Smooth muscle cell (in vitro differentiated cells): Measurements from ENCODE around the gene NOSTRIN. TPM values are rescaled to one million over a fixed set of nuclear protein-coding genes. Genes with fewer than 3 reads are reported as not detected.

Experiments used
- DNase-seq: peaks from one replicate; lab custom pipeline; 2025; ENCODE audit not compliant: unreplicated experiment; lab: John Stamatoyannopoulos, UW
- H2AFZ ChIP-seq: fragments of 200-600 bp; sonication (generic); 2 replicates; pipeline ENCODE4 v1.6.0; 2016; ENCODE audit warnings: antibody characterized with exemption, low read depth, mild to moderate bottlenecking
- H3F3A ChIP-seq: fragments of 200-600 bp; sonication (generic); 2 replicates; pipeline ENCODE4 v1.6.0; 2017; ENCODE audit warnings: antibody characterized with exemption, low read depth
- H3K27ac ChIP-seq: fragments of 200-600 bp; sonication (generic); 2 replicates; pipeline ENCODE4 v1.5.1; 2016; ENCODE audit warnings: low read depth, mild to moderate bottlenecking
- H3K27me3 ChIP-seq: fragments of 200-600 bp; sonication (generic); 2 replicates; pipeline ENCODE4 v1.6.1; 2016; ENCODE audit warnings: low read depth, mild to moderate bottlenecking
- H3K36me3 ChIP-seq: fragments of 200-600 bp; sonication (generic); 2 replicates; pipeline ENCODE4 v1.5.1; 2016; ENCODE audit warnings: low read depth
- H3K4me1 ChIP-seq: fragments of 200-600 bp; sonication (generic); 2 replicates; pipeline ENCODE4 v1.5.1; 2016; ENCODE audit warnings: low read depth
- H3K4me2 ChIP-seq: fragments of 200-600 bp; sonication (generic); 2 replicates; pipeline ENCODE4 v1.6.0; 2016; ENCODE audit warnings: mild to moderate bottlenecking
- H3K4me3 ChIP-seq: fragments of 200-600 bp; sonication (generic); 2 replicates; pipeline ENCODE4 v1.5.1; 2016; ENCODE audit warnings: mild to moderate bottlenecking
- H3K79me2 ChIP-seq: fragments of 200-600 bp; sonication (generic); 2 replicates; pipeline ENCODE4 v1.6.0; 2016; ENCODE audit warnings: low read depth, mild to moderate bottlenecking
- H3K9ac ChIP-seq: fragments of 200-600 bp; sonication (generic); 2 replicates; pipeline ENCODE4 v1.6.0; 2016; ENCODE audit warnings: low read depth
- H3K9me3 ChIP-seq: fragments of 200-600 bp; sonication (generic); replicated peaks from 2 replicates; pipeline ENCODE4 v1.5.1; 2016; ENCODE audit warnings: low read depth
- H4K20me1 ChIP-seq: fragments of 200-600 bp; sonication (generic); 2 replicates; pipeline ENCODE4 v1.6.0; 2016; ENCODE audit warnings: low read depth
- CTCF ChIP-seq: fragments of 200-600 bp; sonication (generic); IDR thresholded peaks from 2 replicates; pipeline ENCODE4 v1.5.1; 2017; ENCODE audit warnings: borderline replicate concordance, mild to moderate bottlenecking, antibody characterized with exemption; ENCODE audit not compliant: insufficient read depth, poor library complexity, severe bottlenecking
- WGBS: methylation state at CpG from one replicate; pipeline ENCODE4 v1.1.7; 2016; ENCODE audit warnings: low lambda C conversion rate; 5-methylcytosine and 5-hydroxymethylcytosine counted together
- polyA plus RNA-seq: library from polyadenylated mRNA; unstranded; fragments of >200 nt; fragmentation: Nextera tagmentation; extraction: Ambion mirVana; gene quantifications from 2 replicates; pipeline ENCODE4 v1.2.1, GENCODE V29; 2016
- total RNA-seq: library from RNA; depleted of rRNA; stranded (reverse); fragments of >200 nt; gene quantifications from 2 replicates; pipeline ENCODE4 v1.2.3, GENCODE V29; 2014

Gene NOSTRIN
- total and polyA plus RNA-seq, 2 experiments from 2014 or later: 0.10 TPM; not detected in 1

- Histone ChIP-seq H3K27ac (no peak overlapping the region), H3F3A (no peaks in the 10 kb centered on the region), H3K9me3 (no peaks in the 10 kb centered on the region), H3K4me3 (no peak overlapping the region), H3K79me2 (no peaks in the 10 kb centered on the region), H2AFZ (no peak overlapping the region), H3K4me1 (no peaks in the 10 kb centered on the region), H3K4me2 (no peak overlapping the region), H3K36me3 (no peaks in the 10 kb centered on the region), H3K9ac (no peak overlapping the region), H4K20me1 (no peaks in the 10 kb centered on the region), H3K27me3 (no peaks in the 10 kb centered on the region)
- TF ChIP-seq CTCF: no peak
- no peak for DNase-seq
Observed at GRCh38 chr2:168895771-168896170, 93.3 kb downstream of the NOSTRIN start.

- Histone ChIP-seq H3K4me2 (no peak overlapping the region), H3K4me1 (no peaks in the 10 kb centered on the region), H3K9ac (no peak overlapping the region), H3K9me3 (no peaks in the 10 kb centered on the region), H4K20me1 (no peaks in the 10 kb centered on the region), H3F3A (no peaks in the 10 kb centered on the region), H3K27me3 (no peaks in the 10 kb centered on the region), H3K27ac (no peak overlapping the region), H3K4me3 (no peak overlapping the region), H2AFZ (no peak overlapping the region), H3K36me3 (no peaks in the 10 kb centered on the region), H3K79me2 (no peaks in the 10 kb centered on the region)
- no peak for TF ChIP-seq CTCF
- DNase-seq: no peak
- WGBS: 66% methylated on average over 4 of the region's 4 CpGs
Observed at GRCh38 chr2:168896783-168897182, 94.3 kb downstream of the NOSTRIN start.

- Histone ChIP-seq H3K4me1 (no peaks in the 10 kb centered on the region), H3K36me3 (no peaks in the 10 kb centered on the region), H3K9me3 (no peaks in the 10 kb centered on the region), H3K4me3 (no peak overlapping the region), H3K79me2 (no peaks in the 10 kb centered on the region), H3K27me3 (no peaks in the 10 kb centered on the region), H2AFZ (no peak overlapping the region), H3K27ac (no peak overlapping the region), H3K9ac (no peak overlapping the region), H3F3A (no peaks in the 10 kb centered on the region), H3K4me2 (no peak overlapping the region), H4K20me1 (no peaks in the 10 kb centered on the region)
- 68% methylated on average over 1 of the region's 1 CpG for WGBS
- no peak for TF ChIP-seq CTCF
- no peak for DNase-seq
Observed at GRCh38 chr2:168897449-168897848, 95.0 kb downstream of the NOSTRIN start.

- H2AFZ ChIP-seq: no peak within 1 kb of the TSS
- H3K9me3 ChIP-seq: no peaks in the 10 kb centered on the region
- H3K36me3 ChIP-seq: no peaks in the 10 kb centered on the region
- H3K4me1 ChIP-seq: no peaks in the 10 kb centered on the region
- WGBS: 89% methylated on average over 5 of the region's 5 CpGs
- H3K79me2 ChIP-seq: no peaks in the 10 kb centered on the region
- H3K27ac ChIP-seq: no peak within 1 kb of the TSS
- H3F3A ChIP-seq: no peaks in the 10 kb centered on the region
- no peak within 1 kb of the TSS for H3K9ac ChIP-seq
- H3K27me3 ChIP-seq: no peaks in the 10 kb centered on the region
- no peak for TF ChIP-seq CTCF
- no peak within 1 kb of the TSS for H3K4me3 ChIP-seq
- DNase-seq: no peak
- no peaks in the 10 kb centered on the region for H4K20me1 ChIP-seq
- H3K4me2 ChIP-seq: no peak within 1 kb of the TSS
Observed at GRCh38 chr2:168901003-168901402, 98.6 kb downstream of the NOSTRIN start, which contains the start of gene G6PC2. G6PC2 (plus strand) TSS chr2:168901291; CDS start chr2:168901332, 41 bp downstream.
